ENCODE data around the gene OR2A25. TPM values are rescaled to one million over a fixed set of nuclear protein-coding genes. Genes with fewer than 3 reads are reported as not detected.

Gene OR2A25
- total RNA-seq, 2 experiments from 2014 or later: not detected

DNA sequence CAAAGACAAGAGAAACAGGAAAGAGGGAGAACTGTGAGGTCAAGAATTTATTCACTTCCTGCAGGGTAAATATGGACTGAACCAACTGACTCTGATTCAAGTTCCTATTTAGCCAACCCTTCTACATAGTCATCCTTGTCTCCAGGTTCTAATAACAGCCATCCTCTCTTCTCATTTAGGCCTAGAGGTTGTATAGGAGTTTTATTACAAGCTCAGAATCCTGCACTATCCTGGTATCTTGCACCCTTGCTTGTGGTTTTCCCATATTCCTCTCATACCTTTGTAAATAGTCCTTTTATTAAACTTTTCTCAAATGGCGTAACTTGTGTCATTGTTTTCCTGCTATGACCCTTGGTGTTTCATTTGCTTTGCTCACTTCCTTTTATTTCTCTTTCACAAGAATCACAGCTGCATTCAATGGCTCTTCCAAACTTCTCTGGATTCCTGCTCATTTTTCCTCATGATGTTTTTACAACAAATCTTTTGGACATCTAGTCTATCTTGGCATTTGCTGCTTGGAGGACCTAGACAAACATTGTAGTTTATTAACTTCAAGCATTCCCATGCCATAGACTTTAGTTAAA, 33.2 kb upstream of the OR2A25 start:
- Histone ChIP-seq H3K36me3 (ENCODE audit: insufficient read depth, low read length) (no peaks in the 10 kb centered on the region), H2AFZ (ENCODE audit: low read length) (no peak overlapping the region), H3K27ac (ENCODE audit: low read depth, low read length, poor library complexity, severe bottlenecking) (no peak overlapping the region), H3K4me1 (ENCODE audit: insufficient read depth, low read length, poor library complexity, severe bottlenecking) (no peaks in the 10 kb centered on the region), H3K4me3 (ENCODE audit: low read depth, low read length, poor library complexity, severe bottlenecking) (no peak overlapping the region), H3K4me2 (ENCODE audit: low read length) (no peak overlapping the region), H3K9me2 (ENCODE audit: insufficient read depth, low read length) (no peaks in the 10 kb centered on the region), H3K9me3 (ENCODE audit: low read length) (no peaks in the 10 kb centered on the region), H4K20me1 (ENCODE audit: insufficient read depth, low read length) (no peaks in the 10 kb centered on the region), H3K79me2 (ENCODE audit: insufficient read depth, low read depth, low read length) (no peaks in the 10 kb centered on the region)
- ChIA-PET CTCF (ENCODE audit: unreplicated experiment) (no interaction called here), POLR2A (interaction anchor here (0.6 to 1.1 kb wide), 2 partner anchors 16 to 33 kb away, joined by 3 read pairs; no protein-coding TSS in a partner anchor)
- DNase-seq (ENCODE audit: low spot score): no peak
- TF ChIP-seq CTCF (conservative IDR thresholded peaks at IDR 0.05; ENCODE audit: low read length) (no peak), EZH2phosphoT487 (IDR thresholded peaks at IDR 0.05; ENCODE audit: borderline replicate concordance, low read depth, low read length) (no peak)
- intact Hi-C loops (cut with micrococcal nuclease; ENCODE audit: unreplicated experiment): no loop called here
- no TSS peak for BruUV-seq (replicated peaks)

DNA sequence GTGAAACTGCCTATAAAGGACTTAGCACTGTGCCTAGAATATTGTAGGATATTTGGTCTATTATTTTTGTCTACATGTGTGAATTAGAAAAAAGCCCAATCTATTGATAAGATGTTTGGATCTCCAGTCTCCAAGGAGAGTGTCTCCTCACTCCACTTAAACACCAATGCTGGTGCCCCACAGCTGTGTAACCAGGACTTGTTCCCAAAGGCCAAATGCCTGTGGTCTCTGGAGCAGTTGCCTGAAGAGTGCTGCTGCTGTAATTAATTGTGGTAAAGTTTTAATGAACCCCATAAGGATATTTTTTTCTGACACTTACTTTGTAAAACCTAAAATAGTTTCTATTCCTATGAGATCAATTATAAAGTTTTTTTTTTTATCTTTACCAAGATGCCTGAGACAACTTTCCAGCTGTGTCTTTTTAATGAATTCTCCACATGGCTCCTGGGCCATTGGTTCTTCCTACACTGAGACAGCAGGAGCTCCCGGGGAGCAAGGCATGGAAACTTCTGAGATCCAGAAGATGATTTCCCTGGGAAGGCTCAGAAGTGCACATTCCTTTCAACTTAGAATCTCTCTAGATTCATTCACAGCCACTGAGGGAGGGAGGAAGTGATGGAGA, 32.1 kb upstream of the OR2A25 start:
- Histone ChIP-seq H2AFZ (ENCODE audit: low read length) (no peak overlapping the region), H3K4me2 (ENCODE audit: low read length) (no peak overlapping the region), H3K4me1 (ENCODE audit: insufficient read depth, low read length, poor library complexity, severe bottlenecking) (no peaks in the 10 kb centered on the region), H3K79me2 (ENCODE audit: insufficient read depth, low read depth, low read length) (no peaks in the 10 kb centered on the region), H4K20me1 (ENCODE audit: insufficient read depth, low read length) (no peaks in the 10 kb centered on the region), H3K36me3 (ENCODE audit: insufficient read depth, low read length) (no peaks in the 10 kb centered on the region), H3K9me3 (ENCODE audit: low read length) (no peaks in the 10 kb centered on the region), H3K27ac (ENCODE audit: low read depth, low read length, poor library complexity, severe bottlenecking) (no peak overlapping the region), H3K4me3 (ENCODE audit: low read depth, low read length, poor library complexity, severe bottlenecking) (no peak overlapping the region), H3K9me2 (ENCODE audit: insufficient read depth, low read length) (no peaks in the 10 kb centered on the region)
- ChIA-PET POLR2A (interaction anchor here (0.6 to 0.9 kb wide), 3 partner anchors 11 to 671 kb away, joined by 3 to 4 read pairs (median 3); no protein-coding TSS in a partner anchor), CTCF (ENCODE audit: unreplicated experiment) (no interaction called here)
- TF ChIP-seq EZH2phosphoT487 (IDR thresholded peaks at IDR 0.05; ENCODE audit: borderline replicate concordance, low read depth, low read length): no peak
- no peak for TF ChIP-seq CTCF (conservative IDR thresholded peaks at IDR 0.05; ENCODE audit: low read length)
- intact Hi-C loops (cut with micrococcal nuclease; ENCODE audit: unreplicated experiment): no loop called here
- BruUV-seq (replicated peaks): no TSS peak
- DNase-seq (ENCODE audit: low spot score): no peak

DNA sequence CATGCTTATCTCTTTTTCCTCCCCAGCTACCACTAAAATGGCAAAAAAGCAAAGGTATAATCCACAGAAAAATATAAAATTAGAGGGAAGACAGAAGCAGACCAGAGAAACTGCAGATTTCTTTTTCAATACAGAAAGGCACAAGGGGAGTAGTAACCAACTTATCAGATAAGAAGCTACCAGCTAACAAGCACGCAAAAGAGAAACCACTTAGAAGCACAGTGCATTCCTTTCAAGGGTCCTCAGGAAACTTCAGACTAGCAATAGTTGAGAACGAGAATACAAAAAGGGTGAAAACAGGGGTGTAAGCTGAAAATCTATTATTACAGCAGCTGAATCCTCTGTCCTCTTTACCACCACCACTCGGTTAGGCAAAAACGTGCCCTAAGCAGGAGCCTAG, 30.7 kb upstream of the OR2A25 start:
- ChIA-PET CTCF (ENCODE audit: unreplicated experiment) (no interaction called here), POLR2A (no interaction called here)
- no peaks in the 10 kb centered on the region for H3K4me1 ChIP-seq (ENCODE audit: insufficient read depth, low read length, poor library complexity, severe bottlenecking)
- H3K4me3 ChIP-seq (ENCODE audit: low read depth, low read length, poor library complexity, severe bottlenecking): no peak overlapping the region
- no peaks in the 10 kb centered on the region for H3K79me2 ChIP-seq (ENCODE audit: insufficient read depth, low read depth, low read length)
- no peak for TF ChIP-seq CTCF (conservative IDR thresholded peaks at IDR 0.05; ENCODE audit: low read length)
- TF ChIP-seq EZH2phosphoT487 (IDR thresholded peaks at IDR 0.05; ENCODE audit: borderline replicate concordance, low read depth, low read length): no peak
- H3K27ac ChIP-seq (ENCODE audit: low read depth, low read length, poor library complexity, severe bottlenecking): no peak overlapping the region
- H3K9me2 ChIP-seq (ENCODE audit: insufficient read depth, low read length): no peaks in the 10 kb centered on the region
- H3K4me2 ChIP-seq (ENCODE audit: low read length): no peak overlapping the region
- intact Hi-C loops (cut with micrococcal nuclease; ENCODE audit: unreplicated experiment): no loop called here
- H4K20me1 ChIP-seq (ENCODE audit: insufficient read depth, low read length): no peaks in the 10 kb centered on the region
- no peaks in the 10 kb centered on the region for H3K36me3 ChIP-seq (ENCODE audit: insufficient read depth, low read length)
- BruUV-seq (replicated peaks): no TSS peak
- H3K9me3 ChIP-seq (ENCODE audit: low read length): no peaks in the 10 kb centered on the region
- no peak for DNase-seq (ENCODE audit: low spot score)
- no peak overlapping the region for H2AFZ ChIP-seq (ENCODE audit: low read length)

Data from OCI-LY7 (cell line).